Mucosa of descending colon (tissue), 3 donors: ENCODE results near the gene PABPN1L. TPM values are rescaled to one million over a fixed set of nuclear protein-coding genes. Genes with fewer than 3 reads are reported as not detected.

Experiments
- ATAC-seq: fragments of 200-7000 bp; cut with Tn5 transposase; one replicate; pipeline ENCODE4 v1.9.1; 2020; ENCODE audit warnings: mild to moderate bottlenecking, moderate library complexity
- DNase-seq, 3 donors: peaks; one replicate each; pipeline ENCODE4 v3.0.0-alpha.2; 2020
- H3K36me3 ChIP-seq: fragments of 200-600 bp; one replicate; pipeline ENCODE4 v1.8.0; 2021; ENCODE audit warnings: low read depth, mild to moderate bottlenecking
- H3K4me1 ChIP-seq: fragments of 200-600 bp; one replicate; pipeline ENCODE4 v1.8.0; 2021; ENCODE audit warnings: low read depth, mild to moderate bottlenecking
- H3K4me3 ChIP-seq: fragments of 200-600 bp; one replicate; pipeline ENCODE4 v1.8.0; 2021; ENCODE audit warnings: mild to moderate bottlenecking
- H3K9me3 ChIP-seq: fragments of 200-600 bp; one replicate; pipeline ENCODE4 v1.8.0; 2021; ENCODE audit warnings: mild to moderate bottlenecking
- CTCF ChIP-seq: fragments of 200-600 bp; IDR thresholded peaks from one replicate; pipeline ENCODE4 v1.8.0; 2022; ENCODE audit warnings: antibody characterized with exemption, mild to moderate bottlenecking
- intact Hi-C, 2 donors: fragments of 100-400 bp; cut with DNase I in 1 of 2; cut with micrococcal nuclease in 1 of 2; formaldehyde crosslinking; loops; one replicate each; pipeline versions ENCODE4 v1.11.0 to v1.11.1; 2022; cut with DNase I, micrococcal nuclease
- total RNA-seq, 3 donors: library from RNA; stranded (reverse); fragmentation: NEBNext Ultra II Directional in 2 of 3; extraction: Animal tissue kit (Norgen Biotek cat#: 25700) in 2 of 3; gene quantifications; one replicate each; pipeline versions ENCODE4 v1.2.1 to v1.2.4, GENCODE V29; 2021 to 2023
- donor health status: DM: no; HTN: no; CAD: no; lungs with moderate emphysema.
- donor health status: DM: no; HTN: no; CAD: no.
- donor health status: DM: no; HTN: yes; CAD: no.

Gene PABPN1L
- total RNA-seq, 3 donors from 2014 or later = not detected

- Histone ChIP-seq H3K4me3 (no peak overlapping the region), H3K36me3 (no peaks in the 10 kb centered on the region), H3K9me3 (no peaks in the 10 kb centered on the region), H3K4me1 (peaks cover 9% of the 10 kb centered on the region)
- DNase-seq = no peak
- TF ChIP-seq CTCF = no peak
- intact Hi-C loops = no loop called here
- ATAC-seq = no peak
These were observed 18.3 kb upstream of the PABPN1L start for GRCh38 chr16:88884569-88885271.

GRCh38 chr16:88883946-88884345 is 17.5 kb upstream of the PABPN1L start:
- ATAC-seq (no peak), DNase-seq (no peak)
- intact Hi-C loops = no loop called here
- no peak for TF ChIP-seq CTCF
- Histone ChIP-seq H3K4me3 (no peak overlapping the region), H3K4me1 (peaks cover 9% of the 10 kb centered on the region), H3K36me3 (no peaks in the 10 kb centered on the region), H3K9me3 (no peaks in the 10 kb centered on the region)

- intact Hi-C loops = no loop called here
- Histone ChIP-seq H3K4me3 (no peak overlapping the region), H3K9me3 (no peaks in the 10 kb centered on the region), H3K4me1 (peaks cover 9% of the 10 kb centered on the region), H3K36me3 (no peaks in the 10 kb centered on the region)
- no peak for DNase-seq
- ATAC-seq = no peak
- no peak for TF ChIP-seq CTCF
These were observed 16.8 kb upstream of the PABPN1L start for GRCh38 chr16:88883117-88883895.

- ATAC-seq = peak; percentile 85
- intact Hi-C loops = no loop called here
- H3K9me3 ChIP-seq = no peaks in the 10 kb centered on the region
- no peak overlapping the region for H3K4me3 ChIP-seq
- TF ChIP-seq CTCF = no peak
- H3K36me3 ChIP-seq = no peaks in the 10 kb centered on the region
- H3K4me1 ChIP-seq = peaks cover 9% of the 10 kb centered on the region
- peak; percentile 73 to 85 (median 79) for DNase-seq
These were observed 16.0 kb upstream of the PABPN1L start for GRCh38 chr16:88882358-88883030.

- H3K4me3 ChIP-seq = no peak overlapping the region
These were observed 15.4 kb upstream of the PABPN1L start for GRCh38 chr16:88881675-88882357.

More at GRCh38 chr16:88881675-88882357, 15.4 kb upstream of the PABPN1L start:
- H3K36me3 ChIP-seq = no peaks in the 10 kb centered on the region
- H3K4me1 ChIP-seq = peaks cover 9% of the 10 kb centered on the region
- intact Hi-C loops = no loop called here
- no peak for TF ChIP-seq CTCF
- H3K9me3 ChIP-seq = no peaks in the 10 kb centered on the region
- no peak for ATAC-seq
- DNase-seq = no peak
